HEK293 (cell line): ENCODE data around the gene HCAR2.

Experiments
- BCL11B ChIP-seq: fragments of 450-650 bp; formaldehyde crosslinking; IDR thresholded peaks from 2 replicates; pipeline ENCODE4 v1.5.1; 2016; ENCODE audit warnings: low read depth, missing biosample characterization, missing genetic modification characterization
- SETDB1 ChIP-seq: IDR thresholded peaks from one replicate; pipeline ENCODE4 v1.6.1; 2017; ENCODE audit warnings: mild to moderate bottlenecking, low read length, moderate library complexity, mixed read lengths; ENCODE audit not compliant: insufficient read length
- ZEB2 ChIP-seq: fragments of 450-650 bp; formaldehyde crosslinking; IDR thresholded peaks from 2 replicates; pipeline ENCODE4 v1.5.1; 2016; ENCODE audit warnings: missing biosample characterization, missing genetic modification characterization
- ZNF174 ChIP-seq: fragments of 450-650 bp; formaldehyde crosslinking; IDR thresholded peaks from 2 replicates; pipeline ENCODE4 v1.5.0; 2017; ENCODE audit warnings: missing biosample characterization, mild to moderate bottlenecking, missing genetic modification characterization
- ZNF292 ChIP-seq: fragments of 450-650 bp; formaldehyde crosslinking; IDR thresholded peaks from 2 replicates; pipeline ENCODE4 v1.5.1; 2016; ENCODE audit warnings: low read depth, missing biosample characterization, missing genetic modification characterization, borderline replicate concordance
- ZNF747 ChIP-seq: fragments of 450-650 bp; formaldehyde crosslinking; IDR thresholded peaks from 2 replicates; pipeline ENCODE4 v1.5.1; 2016; ENCODE audit warnings: missing biosample characterization, missing genetic modification characterization
- TF ChIP-seq, protein P1 (sequence below): fragments of 450-650 bp; formaldehyde crosslinking; IDR thresholded peaks from 2 replicates; pipeline ENCODE4 v1.5.1; 2016; ENCODE audit warnings: missing biosample characterization, missing genetic modification characterization
- TF ChIP-seq, protein P2 (sequence below): fragments of 450-650 bp; formaldehyde crosslinking; IDR thresholded peaks from 2 replicates; pipeline ENCODE4 v1.5.1; 2017; ENCODE audit warnings: missing biosample characterization, missing genetic modification characterization
- TF ChIP-seq, protein P3 (sequence below): fragments of 450-650 bp; formaldehyde crosslinking; IDR thresholded peaks from 2 replicates; pipeline ENCODE4 v1.5.1; 2016; ENCODE audit warnings: missing biosample characterization, missing genetic modification characterization
- TF ChIP-seq, protein P4 (sequence below): fragments of 450-650 bp; formaldehyde crosslinking; IDR thresholded peaks from 2 replicates; pipeline ENCODE4 v1.5.1; 2016; ENCODE audit warnings: missing biosample characterization, missing genetic modification characterization
- TF ChIP-seq, protein P5 (sequence below): fragments of 450-650 bp; formaldehyde crosslinking; IDR thresholded peaks from 2 replicates; pipeline ENCODE4 v1.5.1; 2017; ENCODE audit warnings: missing biosample characterization, missing genetic modification characterization

DNA sequence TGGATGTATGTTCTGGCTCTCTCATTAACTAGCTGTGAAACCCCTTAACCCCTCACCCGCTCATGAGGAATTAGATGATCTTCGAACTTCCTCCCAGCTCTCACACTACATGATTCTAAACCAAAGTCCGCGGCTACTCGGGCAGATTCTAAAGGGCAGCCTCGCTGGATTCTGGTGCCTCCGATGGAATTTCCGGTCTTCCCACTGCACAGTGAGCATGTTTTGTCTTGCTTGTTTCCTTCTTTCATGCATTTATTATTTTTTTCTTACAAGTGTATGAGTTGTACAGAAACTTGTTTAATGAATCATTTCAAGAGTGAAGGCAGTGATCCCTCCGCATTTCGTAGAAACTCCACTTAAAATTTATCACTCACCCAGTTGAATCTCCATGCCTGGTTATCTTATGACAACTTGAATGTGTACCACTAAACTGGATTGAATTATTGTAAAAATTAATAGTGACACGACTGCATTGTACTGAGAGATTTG lies 17.9 kb upstream of the HCAR2 start:
- TF ChIP-seq BCL11B (tag by site-specific recombination) = no peak
- no peak for TF ChIP-seq ZNF292 (tag by site-specific recombination)
- no peak for TF ChIP-seq ZEB2
- TF ChIP-seq, protein P1, sequence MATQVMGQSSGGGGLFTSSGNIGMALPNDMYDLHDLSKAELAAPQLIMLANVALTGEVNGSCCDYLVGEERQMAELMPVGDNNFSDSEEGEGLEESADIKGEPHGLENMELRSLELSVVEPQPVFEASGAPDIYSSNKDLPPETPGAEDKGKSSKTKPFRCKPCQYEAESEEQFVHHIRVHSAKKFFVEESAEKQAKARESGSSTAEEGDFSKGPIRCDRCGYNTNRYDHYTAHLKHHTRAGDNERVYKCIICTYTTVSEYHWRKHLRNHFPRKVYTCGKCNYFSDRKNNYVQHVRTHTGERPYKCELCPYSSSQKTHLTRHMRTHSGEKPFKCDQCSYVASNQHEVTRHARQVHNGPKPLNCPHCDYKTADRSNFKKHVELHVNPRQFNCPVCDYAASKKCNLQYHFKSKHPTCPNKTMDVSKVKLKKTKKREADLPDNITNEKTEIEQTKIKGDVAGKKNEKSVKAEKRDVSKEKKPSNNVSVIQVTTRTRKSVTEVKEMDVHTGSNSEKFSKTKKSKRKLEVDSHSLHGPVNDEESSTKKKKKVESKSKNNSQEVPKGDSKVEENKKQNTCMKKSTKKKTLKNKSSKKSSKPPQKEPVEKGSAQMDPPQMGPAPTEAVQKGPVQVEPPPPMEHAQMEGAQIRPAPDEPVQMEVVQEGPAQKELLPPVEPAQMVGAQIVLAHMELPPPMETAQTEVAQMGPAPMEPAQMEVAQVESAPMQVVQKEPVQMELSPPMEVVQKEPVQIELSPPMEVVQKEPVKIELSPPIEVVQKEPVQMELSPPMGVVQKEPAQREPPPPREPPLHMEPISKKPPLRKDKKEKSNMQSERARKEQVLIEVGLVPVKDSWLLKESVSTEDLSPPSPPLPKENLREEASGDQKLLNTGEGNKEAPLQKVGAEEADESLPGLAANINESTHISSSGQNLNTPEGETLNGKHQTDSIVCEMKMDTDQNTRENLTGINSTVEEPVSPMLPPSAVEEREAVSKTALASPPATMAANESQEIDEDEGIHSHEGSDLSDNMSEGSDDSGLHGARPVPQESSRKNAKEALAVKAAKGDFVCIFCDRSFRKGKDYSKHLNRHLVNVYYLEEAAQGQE (tag by site-specific recombination) = no peak
- TF ChIP-seq, protein P2, sequence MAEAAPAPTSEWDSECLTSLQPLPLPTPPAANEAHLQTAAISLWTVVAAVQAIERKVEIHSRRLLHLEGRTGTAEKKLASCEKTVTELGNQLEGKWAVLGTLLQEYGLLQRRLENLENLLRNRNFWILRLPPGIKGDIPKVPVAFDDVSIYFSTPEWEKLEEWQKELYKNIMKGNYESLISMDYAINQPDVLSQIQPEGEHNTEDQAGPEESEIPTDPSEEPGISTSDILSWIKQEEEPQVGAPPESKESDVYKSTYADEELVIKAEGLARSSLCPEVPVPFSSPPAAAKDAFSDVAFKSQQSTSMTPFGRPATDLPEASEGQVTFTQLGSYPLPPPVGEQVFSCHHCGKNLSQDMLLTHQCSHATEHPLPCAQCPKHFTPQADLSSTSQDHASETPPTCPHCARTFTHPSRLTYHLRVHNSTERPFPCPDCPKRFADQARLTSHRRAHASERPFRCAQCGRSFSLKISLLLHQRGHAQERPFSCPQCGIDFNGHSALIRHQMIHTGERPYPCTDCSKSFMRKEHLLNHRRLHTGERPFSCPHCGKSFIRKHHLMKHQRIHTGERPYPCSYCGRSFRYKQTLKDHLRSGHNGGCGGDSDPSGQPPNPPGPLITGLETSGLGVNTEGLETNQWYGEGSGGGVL = no peak
- TF ChIP-seq, protein P3, sequence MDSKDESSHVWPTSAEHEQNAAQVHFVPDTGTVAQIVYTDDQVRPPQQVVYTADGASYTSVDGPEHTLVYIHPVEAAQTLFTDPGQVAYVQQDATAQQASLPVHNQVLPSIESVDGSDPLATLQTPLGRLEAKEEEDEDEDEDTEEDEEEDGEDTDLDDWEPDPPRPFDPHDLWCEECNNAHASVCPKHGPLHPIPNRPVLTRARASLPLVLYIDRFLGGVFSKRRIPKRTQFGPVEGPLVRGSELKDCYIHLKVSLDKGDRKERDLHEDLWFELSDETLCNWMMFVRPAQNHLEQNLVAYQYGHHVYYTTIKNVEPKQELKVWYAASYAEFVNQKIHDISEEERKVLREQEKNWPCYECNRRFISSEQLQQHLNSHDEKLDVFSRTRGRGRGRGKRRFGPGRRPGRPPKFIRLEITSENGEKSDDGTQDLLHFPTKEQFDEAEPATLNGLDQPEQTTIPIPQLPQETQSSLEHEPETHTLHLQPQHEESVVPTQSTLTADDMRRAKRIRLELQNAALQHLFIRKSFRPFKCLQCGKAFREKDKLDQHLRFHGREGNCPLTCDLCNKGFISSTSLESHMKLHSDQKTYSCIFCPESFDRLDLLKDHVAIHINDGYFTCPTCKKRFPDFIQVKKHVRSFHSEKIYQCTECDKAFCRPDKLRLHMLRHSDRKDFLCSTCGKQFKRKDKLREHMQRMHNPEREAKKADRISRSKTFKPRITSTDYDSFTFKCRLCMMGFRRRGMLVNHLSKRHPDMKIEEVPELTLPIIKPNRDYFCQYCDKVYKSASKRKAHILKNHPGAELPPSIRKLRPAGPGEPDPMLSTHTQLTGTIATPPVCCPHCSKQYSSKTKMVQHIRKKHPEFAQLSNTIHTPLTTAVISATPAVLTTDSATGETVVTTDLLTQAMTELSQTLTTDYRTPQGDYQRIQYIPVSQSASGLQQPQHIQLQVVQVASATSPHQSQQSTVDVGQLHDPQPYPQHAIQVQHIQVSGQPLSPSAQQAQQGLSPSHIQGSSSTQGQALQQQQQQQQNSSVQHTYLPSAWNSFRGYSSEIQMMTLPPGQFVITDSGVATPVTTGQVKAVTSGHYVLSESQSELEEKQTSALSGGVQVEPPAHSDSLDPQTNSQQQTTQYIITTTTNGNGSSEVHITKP (tag by site-specific recombination) = no peak
- TF ChIP-seq ZNF747 (tag by site-specific recombination) = no peak
- TF ChIP-seq, protein P4, sequence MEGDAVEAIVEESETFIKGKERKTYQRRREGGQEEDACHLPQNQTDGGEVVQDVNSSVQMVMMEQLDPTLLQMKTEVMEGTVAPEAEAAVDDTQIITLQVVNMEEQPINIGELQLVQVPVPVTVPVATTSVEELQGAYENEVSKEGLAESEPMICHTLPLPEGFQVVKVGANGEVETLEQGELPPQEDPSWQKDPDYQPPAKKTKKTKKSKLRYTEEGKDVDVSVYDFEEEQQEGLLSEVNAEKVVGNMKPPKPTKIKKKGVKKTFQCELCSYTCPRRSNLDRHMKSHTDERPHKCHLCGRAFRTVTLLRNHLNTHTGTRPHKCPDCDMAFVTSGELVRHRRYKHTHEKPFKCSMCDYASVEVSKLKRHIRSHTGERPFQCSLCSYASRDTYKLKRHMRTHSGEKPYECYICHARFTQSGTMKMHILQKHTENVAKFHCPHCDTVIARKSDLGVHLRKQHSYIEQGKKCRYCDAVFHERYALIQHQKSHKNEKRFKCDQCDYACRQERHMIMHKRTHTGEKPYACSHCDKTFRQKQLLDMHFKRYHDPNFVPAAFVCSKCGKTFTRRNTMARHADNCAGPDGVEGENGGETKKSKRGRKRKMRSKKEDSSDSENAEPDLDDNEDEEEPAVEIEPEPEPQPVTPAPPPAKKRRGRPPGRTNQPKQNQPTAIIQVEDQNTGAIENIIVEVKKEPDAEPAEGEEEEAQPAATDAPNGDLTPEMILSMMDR (tag by site-specific recombination) = no peak
- TF ChIP-seq, protein P5, sequence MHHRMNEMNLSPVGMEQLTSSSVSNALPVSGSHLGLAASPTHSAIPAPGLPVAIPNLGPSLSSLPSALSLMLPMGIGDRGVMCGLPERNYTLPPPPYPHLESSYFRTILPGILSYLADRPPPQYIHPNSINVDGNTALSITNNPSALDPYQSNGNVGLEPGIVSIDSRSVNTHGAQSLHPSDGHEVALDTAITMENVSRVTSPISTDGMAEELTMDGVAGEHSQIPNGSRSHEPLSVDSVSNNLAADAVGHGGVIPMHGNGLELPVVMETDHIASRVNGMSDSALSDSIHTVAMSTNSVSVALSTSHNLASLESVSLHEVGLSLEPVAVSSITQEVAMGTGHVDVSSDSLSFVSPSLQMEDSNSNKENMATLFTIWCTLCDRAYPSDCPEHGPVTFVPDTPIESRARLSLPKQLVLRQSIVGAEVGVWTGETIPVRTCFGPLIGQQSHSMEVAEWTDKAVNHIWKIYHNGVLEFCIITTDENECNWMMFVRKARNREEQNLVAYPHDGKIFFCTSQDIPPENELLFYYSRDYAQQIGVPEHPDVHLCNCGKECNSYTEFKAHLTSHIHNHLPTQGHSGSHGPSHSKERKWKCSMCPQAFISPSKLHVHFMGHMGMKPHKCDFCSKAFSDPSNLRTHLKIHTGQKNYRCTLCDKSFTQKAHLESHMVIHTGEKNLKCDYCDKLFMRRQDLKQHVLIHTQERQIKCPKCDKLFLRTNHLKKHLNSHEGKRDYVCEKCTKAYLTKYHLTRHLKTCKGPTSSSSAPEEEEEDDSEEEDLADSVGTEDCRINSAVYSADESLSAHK (tag by site-specific recombination) = no peak
- no peak for TF ChIP-seq ZNF174 (tag by site-specific recombination)
- TF ChIP-seq SETDB1 = no peak
